ENCODE results near the gene STK11. TPM values are rescaled to one million over a fixed set of nuclear protein-coding genes. Genes with fewer than 3 reads are reported as not detected.

The STK11 gene
- total and polyA plus RNA-seq, 2 experiments from 2014 or later = 19.4 to 96.5 TPM

DNA sequence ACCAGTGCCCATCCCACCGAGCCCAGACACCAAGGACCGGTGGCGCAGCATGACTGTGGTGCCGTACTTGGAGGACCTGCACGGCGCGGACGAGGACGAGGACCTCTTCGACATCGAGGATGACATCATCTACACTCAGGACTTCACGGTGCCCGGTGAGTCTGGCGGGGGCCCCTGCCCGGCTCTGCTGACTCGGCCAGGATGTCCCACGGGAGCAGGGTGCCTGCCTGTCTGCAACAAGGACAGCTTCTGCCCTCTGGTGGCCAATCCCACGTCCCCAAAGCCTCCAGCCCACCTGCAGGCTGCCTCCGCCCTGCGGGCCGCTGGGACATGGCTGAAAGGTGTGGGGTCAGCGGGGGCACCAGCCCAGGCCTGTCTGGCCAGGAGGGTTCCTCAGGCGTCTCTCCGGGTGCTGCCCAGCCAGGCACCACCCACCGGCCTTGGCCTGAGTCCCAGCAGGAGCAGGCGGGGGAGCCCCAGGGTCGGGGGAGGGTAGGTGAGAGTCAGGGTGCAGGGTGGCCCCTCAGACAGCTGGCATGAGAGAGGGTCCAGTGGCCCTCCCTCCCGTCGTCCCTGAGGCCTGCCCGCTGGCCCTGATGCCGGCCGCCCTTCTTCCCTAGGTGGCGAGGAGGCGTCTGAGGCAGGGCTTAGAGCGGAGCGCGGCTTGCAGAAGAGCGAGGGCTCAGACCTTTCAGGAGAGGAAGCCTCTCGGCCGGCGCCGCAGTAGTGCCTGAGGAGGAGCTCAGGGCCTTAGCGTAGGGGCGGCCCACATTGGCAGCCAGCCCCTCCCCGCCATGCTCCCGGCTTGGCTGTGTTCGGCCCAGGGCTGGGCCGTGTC is 17.7 kb downstream of the STK11 start:
- H3K36me3 Mint-ChIP-seq (ENCODE audit: low read depth) = peaks cover 4% of the 10 kb centered on the region; the same call in 2 of the 3 replicates

More for the DNA sequence above, 17.7 kb downstream of the STK11 start:
- H3F3A ChIP-seq (replicated peaks; ENCODE audit: low read depth) = peaks cover 26% of the 10 kb centered on the region
- no peaks in the 10 kb centered on the region for H3K9me2 ChIP-seq (ENCODE audit: insufficient read depth)
- Mint-ChIP-seq H3K27ac (no peak overlapping the region), H3K27me3 (ENCODE audit: insufficient read depth, low read depth, poor library complexity) (peaks cover 8% of the 10 kb centered on the region), H3K4me1 (no peaks in the 10 kb centered on the region), H3K4me3 (no peak overlapping the region), H3K9me3 (no peaks in the 10 kb centered on the region)
- no peak overlapping the region for H2AFZ ChIP-seq
- peak overlapping the region; percentile 69; the same call in 1 of the 2 replicates for H3K27ac ChIP-seq (ENCODE audit: low read depth)
- H3K4me1 ChIP-seq (ENCODE audit: insufficient read depth) = no peaks in the 10 kb centered on the region
- H3K36me3 ChIP-seq (ENCODE audit: insufficient read depth) = no peaks in the 10 kb centered on the region
- ATAC-seq (peak; percentile 60), DNase-seq (ENCODE audit: low spot score) (peak; percentile 81)
- H4K20me1 ChIP-seq (replicated peaks; ENCODE audit: insufficient read depth) = peaks cover 4% of the 10 kb centered on the region; the same call in 1 of the 2 replicates
- H3K79me2 ChIP-seq (replicated peaks; ENCODE audit: insufficient read depth) = peaks cover 15% of the 10 kb centered on the region
- TF ChIP-seq, protein P1, sequence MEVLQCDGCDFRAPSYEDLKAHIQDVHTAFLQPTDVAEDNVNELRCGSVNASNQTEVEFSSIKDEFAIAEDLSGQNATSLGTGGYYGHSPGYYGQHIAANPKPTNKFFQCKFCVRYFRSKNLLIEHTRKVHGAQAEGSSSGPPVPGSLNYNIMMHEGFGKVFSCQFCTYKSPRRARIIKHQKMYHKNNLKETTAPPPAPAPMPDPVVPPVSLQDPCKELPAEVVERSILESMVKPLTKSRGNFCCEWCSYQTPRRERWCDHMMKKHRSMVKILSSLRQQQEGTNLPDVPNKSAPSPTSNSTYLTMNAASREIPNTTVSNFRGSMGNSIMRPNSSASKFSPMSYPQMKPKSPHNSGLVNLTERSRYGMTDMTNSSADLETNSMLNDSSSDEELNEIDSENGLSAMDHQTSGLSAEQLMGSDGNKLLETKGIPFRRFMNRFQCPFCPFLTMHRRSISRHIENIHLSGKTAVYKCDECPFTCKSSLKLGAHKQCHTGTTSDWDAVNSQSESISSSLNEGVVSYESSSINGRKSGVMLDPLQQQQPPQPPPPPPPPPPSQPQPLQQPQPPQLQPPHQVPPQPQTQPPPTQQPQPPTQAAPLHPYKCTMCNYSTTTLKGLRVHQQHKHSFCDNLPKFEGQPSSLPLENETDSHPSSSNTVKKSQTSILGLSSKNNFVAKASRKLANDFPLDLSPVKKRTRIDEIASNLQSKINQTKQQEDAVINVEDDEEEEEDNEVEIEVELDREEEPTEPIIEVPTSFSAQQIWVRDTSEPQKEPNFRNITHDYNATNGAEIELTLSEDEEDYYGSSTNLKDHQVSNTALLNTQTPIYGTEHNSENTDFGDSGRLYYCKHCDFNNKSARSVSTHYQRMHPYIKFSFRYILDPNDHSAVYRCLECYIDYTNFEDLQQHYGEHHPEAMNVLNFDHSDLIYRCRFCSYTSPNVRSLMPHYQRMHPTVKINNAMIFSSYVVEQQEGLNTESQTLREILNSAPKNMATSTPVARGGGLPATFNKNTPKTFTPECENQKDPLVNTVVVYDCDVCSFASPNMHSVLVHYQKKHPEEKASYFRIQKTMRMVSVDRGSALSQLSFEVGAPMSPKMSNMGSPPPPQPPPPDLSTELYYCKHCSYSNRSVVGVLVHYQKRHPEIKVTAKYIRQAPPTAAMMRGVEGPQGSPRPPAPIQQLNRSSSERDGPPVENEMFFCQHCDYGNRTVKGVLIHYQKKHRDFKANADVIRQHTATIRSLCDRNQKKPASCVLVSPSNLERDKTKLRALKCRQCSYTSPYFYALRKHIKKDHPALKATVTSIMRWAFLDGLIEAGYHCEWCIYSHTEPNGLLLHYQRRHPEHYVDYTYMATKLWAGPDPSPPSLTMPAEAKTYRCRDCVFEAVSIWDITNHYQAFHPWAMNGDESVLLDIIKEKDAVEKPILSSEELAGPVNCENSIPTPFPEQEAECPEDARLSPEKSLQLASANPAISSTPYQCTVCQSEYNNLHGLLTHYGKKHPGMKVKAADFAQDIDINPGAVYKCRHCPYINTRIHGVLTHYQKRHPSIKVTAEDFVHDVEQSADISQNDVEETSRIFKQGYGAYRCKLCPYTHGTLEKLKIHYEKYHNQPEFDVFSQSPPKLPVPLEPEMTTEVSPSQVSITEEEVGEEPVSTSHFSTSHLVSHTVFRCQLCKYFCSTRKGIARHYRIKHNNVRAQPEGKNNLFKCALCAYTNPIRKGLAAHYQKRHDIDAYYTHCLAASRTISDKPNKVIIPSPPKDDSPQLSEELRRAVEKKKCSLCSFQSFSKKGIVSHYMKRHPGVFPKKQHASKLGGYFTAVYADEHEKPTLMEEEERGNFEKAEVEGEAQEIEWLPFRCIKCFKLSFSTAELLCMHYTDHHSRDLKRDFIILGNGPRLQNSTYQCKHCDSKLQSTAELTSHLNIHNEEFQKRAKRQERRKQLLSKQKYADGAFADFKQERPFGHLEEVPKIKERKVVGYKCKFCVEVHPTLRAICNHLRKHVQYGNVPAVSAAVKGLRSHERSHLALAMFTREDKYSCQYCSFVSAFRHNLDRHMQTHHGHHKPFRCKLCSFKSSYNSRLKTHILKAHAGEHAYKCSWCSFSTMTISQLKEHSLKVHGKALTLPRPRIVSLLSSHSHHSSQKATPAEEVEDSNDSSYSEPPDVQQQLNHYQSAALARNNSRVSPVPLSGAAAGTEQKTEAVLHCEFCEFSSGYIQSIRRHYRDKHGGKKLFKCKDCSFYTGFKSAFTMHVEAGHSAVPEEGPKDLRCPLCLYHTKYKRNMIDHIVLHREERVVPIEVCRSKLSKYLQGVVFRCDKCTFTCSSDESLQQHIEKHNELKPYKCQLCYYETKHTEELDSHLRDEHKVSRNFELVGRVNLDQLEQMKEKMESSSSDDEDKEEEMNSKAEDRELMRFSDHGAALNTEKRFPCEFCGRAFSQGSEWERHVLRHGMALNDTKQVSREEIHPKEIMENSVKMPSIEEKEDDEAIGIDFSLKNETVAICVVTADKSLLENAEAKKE (CRISPR knock-in tag; IDR thresholded peaks at IDR 0.05) = no peak
- TF ChIP-seq NANOG (IDR thresholded peaks at IDR 0.05; ENCODE audit: borderline replicate concordance) (no peak), ZNF331 (CRISPR knock-in tag; IDR thresholded peaks at IDR 0.05; ENCODE audit: low read depth) (no peak), EZH2phosphoT487 (IDR thresholded peaks at IDR 0.05; ENCODE audit: unreplicated experiment) (no peak), POLR2AphosphoS5 (IDR thresholded peaks at IDR 0.05; ENCODE audit: low read depth) (no peak), ZNF114 (CRISPR knock-in tag; IDR thresholded peaks at IDR 0.05) (no peak)
- TF ChIP-seq, protein P2, sequence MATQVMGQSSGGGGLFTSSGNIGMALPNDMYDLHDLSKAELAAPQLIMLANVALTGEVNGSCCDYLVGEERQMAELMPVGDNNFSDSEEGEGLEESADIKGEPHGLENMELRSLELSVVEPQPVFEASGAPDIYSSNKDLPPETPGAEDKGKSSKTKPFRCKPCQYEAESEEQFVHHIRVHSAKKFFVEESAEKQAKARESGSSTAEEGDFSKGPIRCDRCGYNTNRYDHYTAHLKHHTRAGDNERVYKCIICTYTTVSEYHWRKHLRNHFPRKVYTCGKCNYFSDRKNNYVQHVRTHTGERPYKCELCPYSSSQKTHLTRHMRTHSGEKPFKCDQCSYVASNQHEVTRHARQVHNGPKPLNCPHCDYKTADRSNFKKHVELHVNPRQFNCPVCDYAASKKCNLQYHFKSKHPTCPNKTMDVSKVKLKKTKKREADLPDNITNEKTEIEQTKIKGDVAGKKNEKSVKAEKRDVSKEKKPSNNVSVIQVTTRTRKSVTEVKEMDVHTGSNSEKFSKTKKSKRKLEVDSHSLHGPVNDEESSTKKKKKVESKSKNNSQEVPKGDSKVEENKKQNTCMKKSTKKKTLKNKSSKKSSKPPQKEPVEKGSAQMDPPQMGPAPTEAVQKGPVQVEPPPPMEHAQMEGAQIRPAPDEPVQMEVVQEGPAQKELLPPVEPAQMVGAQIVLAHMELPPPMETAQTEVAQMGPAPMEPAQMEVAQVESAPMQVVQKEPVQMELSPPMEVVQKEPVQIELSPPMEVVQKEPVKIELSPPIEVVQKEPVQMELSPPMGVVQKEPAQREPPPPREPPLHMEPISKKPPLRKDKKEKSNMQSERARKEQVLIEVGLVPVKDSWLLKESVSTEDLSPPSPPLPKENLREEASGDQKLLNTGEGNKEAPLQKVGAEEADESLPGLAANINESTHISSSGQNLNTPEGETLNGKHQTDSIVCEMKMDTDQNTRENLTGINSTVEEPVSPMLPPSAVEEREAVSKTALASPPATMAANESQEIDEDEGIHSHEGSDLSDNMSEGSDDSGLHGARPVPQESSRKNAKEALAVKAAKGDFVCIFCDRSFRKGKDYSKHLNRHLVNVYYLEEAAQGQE (IDR thresholded peaks at IDR 0.05; ENCODE audit: unreplicated experiment) = no peak
- TF ChIP-seq, protein P3, sequence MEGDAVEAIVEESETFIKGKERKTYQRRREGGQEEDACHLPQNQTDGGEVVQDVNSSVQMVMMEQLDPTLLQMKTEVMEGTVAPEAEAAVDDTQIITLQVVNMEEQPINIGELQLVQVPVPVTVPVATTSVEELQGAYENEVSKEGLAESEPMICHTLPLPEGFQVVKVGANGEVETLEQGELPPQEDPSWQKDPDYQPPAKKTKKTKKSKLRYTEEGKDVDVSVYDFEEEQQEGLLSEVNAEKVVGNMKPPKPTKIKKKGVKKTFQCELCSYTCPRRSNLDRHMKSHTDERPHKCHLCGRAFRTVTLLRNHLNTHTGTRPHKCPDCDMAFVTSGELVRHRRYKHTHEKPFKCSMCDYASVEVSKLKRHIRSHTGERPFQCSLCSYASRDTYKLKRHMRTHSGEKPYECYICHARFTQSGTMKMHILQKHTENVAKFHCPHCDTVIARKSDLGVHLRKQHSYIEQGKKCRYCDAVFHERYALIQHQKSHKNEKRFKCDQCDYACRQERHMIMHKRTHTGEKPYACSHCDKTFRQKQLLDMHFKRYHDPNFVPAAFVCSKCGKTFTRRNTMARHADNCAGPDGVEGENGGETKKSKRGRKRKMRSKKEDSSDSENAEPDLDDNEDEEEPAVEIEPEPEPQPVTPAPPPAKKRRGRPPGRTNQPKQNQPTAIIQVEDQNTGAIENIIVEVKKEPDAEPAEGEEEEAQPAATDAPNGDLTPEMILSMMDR (conservative IDR thresholded peaks at IDR 0.05; ENCODE audit: low read depth in 2 of 2) = peak; percentile 56 to 74
- H3K4me2 ChIP-seq = no peak overlapping the region
- H3K27me3 ChIP-seq (ENCODE audit: insufficient read depth) = no peaks in the 10 kb centered on the region
- H3K4me3 ChIP-seq = no peak overlapping the region

Data from GM23338 (cell line).